Measurements from ENCODE around the gene SLC25A6. TPM values are rescaled to one million over a fixed set of nuclear protein-coding genes. Genes with fewer than 3 reads are reported as not detected.
A peak's percentile ranks its signal among the peaks of the same experiment; 100 is the strongest.

SLC25A6 gene
- total and polyA plus RNA-seq, 2 of the 13 experiments (the other 11 are each of a cell fraction or from before 2014, with no cell fraction given): 138 to 581 TPM

- POLR2A ChIA-PET: no interaction called here
- Histone ChIP-seq H3K9ac (ENCODE audit: insufficient read depth, low read depth, low read length) (0 out of 2 replicates have a peak overlapping the region, but pooled peaks have one; percentile 15), H3K4me1 (ENCODE audit: insufficient read depth, low read length) (peaks cover 15% of the 10 kb centered on the region), H4K20me1 (ENCODE audit: insufficient read depth, low read length) (no peaks in the 10 kb centered on the region), H2AFZ (ENCODE audit: low read length) (no peak overlapping the region), H3K79me2 (ENCODE audit: insufficient read depth, low read length) (no peaks in the 10 kb centered on the region), H3K27ac (ENCODE audit: extremely low read length, insufficient read depth, low read length) (peak overlapping the region; percentile 63), H3K4me3 (replicated peaks in 1 of 3; ENCODE audit: insufficient read depth in 1 of 3, low read depth in 2 of 3, low read length in 3 of 3) (no peak overlapping the region), H3K4me2 (ENCODE audit: low read depth, low read length) (no peak overlapping the region; the same call in 1 of the 2 replicates), H3K27me3 (ENCODE audit: control insufficient read depth in 1 of 2, insufficient read depth in 2 of 2, low read length in 2 of 2) (no peaks in the 10 kb centered on the region), H3K9me3 (ENCODE audit: low read length) (no peaks in the 10 kb centered on the region), H3K36me3 (replicated peaks in 1 of 2; ENCODE audit: control insufficient read depth in 1 of 2, insufficient read depth in 2 of 2, low read length in 2 of 2) (peaks cover 9 to 46% of the 10 kb centered on the region in 2 experiments; a peak in 4 of 5 replicates)
- in situ Hi-C loops (cut with HindIII; ENCODE audit: extremely low pct_ligation_motif_present, low pct_unique_long_range_greater_than_20kb): no loop called here
- TF ChIP-seq ARNTL (CRISPR knock-in tag; IDR thresholded peaks at IDR 0.05) (no peak), AGO2 (optimal IDR thresholded peaks at IDR 0.05; ENCODE audit: low read depth, low read length) (peak; percentile 95)
- no TSS peak for BruUV-seq (replicated peaks)
- ATAC-seq (peak; percentile 6; the same call in 1 of the 3 replicates), DNase-seq (ENCODE audit: low spot score) (no peak), FAIRE-seq (no peak)
- 96% methylated on average over 19 of the region's 30 CpGs for WGBS (ENCODE audit: low lambda C conversion rate)
- intact Hi-C loops (cut with micrococcal nuclease; ENCODE audit: unreplicated experiment): no loop called here
- CTCF ChIA-PET (ENCODE audit: low intra/inter-chr PET ratio, low total read pairs): no interaction called here
Measured at GRCh38 chrX:1401611-1402430, 9.9 kb upstream of the SLC25A6 start.

- H3K9ac ChIP-seq (ENCODE audit: insufficient read depth, low read depth, low read length): no peak overlapping the region
- BruUV-seq (replicated peaks): no TSS peak
- H3K79me2 ChIP-seq (ENCODE audit: insufficient read depth, low read length): no peaks in the 10 kb centered on the region
- ATAC-seq: peak; percentile 78
- peaks cover 9 to 41% of the 10 kb centered on the region in 2 experiments; a peak in 4 of 5 replicates for H3K36me3 ChIP-seq (replicated peaks in 1 of 2; ENCODE audit: control insufficient read depth in 1 of 2, insufficient read depth in 2 of 2, low read length in 2 of 2)
- FAIRE-seq: no peak
- H3K27me3 ChIP-seq (ENCODE audit: control insufficient read depth in 1 of 2, insufficient read depth in 2 of 2, low read length in 2 of 2): no peaks in the 10 kb centered on the region
- CTCF ChIA-PET (ENCODE audit: low intra/inter-chr PET ratio, low total read pairs): no interaction called here
- peaks cover 15% of the 10 kb centered on the region for H3K4me1 ChIP-seq (ENCODE audit: insufficient read depth, low read length)
- H3K4me3 ChIP-seq (replicated peaks in 1 of 3; ENCODE audit: insufficient read depth in 1 of 3, low read depth in 2 of 3, low read length in 3 of 3): no peak overlapping the region
- intact Hi-C loops (cut with micrococcal nuclease; ENCODE audit: unreplicated experiment): no loop called here
- H3K4me2 ChIP-seq (ENCODE audit: low read depth, low read length): no peak overlapping the region
- no peaks in the 10 kb centered on the region for H3K9me3 ChIP-seq (ENCODE audit: low read length)
- H2AFZ ChIP-seq (ENCODE audit: low read length): no peak overlapping the region
- peaks cover 4% of the 10 kb centered on the region; the same call in 1 of the 2 replicates for H4K20me1 ChIP-seq (ENCODE audit: insufficient read depth, low read length)
- in situ Hi-C loops (cut with HindIII; ENCODE audit: extremely low pct_ligation_motif_present, low pct_unique_long_range_greater_than_20kb): no loop called here
- peak overlapping the region; percentile 63 for H3K27ac ChIP-seq (ENCODE audit: extremely low read length, insufficient read depth, low read length)
- DNase-seq (ENCODE audit: low spot score): peak; percentile 83
- POLR2A ChIA-PET: no interaction called here
- WGBS (ENCODE audit: low lambda C conversion rate): 69% methylated on average over 16 of the region's 27 CpGs
- peak; percentile 50 for TF ChIP-seq DRAP1 (CRISPR knock-in tag; IDR thresholded peaks at IDR 0.05)
- no peak for TF ChIP-seq FOXK2 (IDR thresholded peaks at IDR 0.05)
- TF ChIP-seq ZNF335 (CRISPR knock-in tag; IDR thresholded peaks at IDR 0.05): no peak
- no peak for TF ChIP-seq ZNF20 (CRISPR knock-in tag; IDR thresholded peaks at IDR 0.05)
- no peak for TF ChIP-seq REL (CRISPR knock-in tag; conservative IDR thresholded peaks at IDR 0.05)
- TF ChIP-seq ZNF280B (CRISPR knock-in tag; IDR thresholded peaks at IDR 0.05; ENCODE audit: borderline replicate concordance): no peak
- TF ChIP-seq MTA1 (CRISPR knock-in tag; IDR thresholded peaks at IDR 0.05; ENCODE audit: borderline replicate concordance): no peak
- 0 out of 2 replicates have a peak, but pooled peaks have one; percentile 20 for TF ChIP-seq DR1 (CRISPR knock-in tag; IDR thresholded peaks at IDR 0.05)
- TF ChIP-seq AGO1 (IDR thresholded peaks at IDR 0.05; ENCODE audit: low read depth, low read length, poor library complexity, severe bottlenecking): peak; percentile 54
- 0 out of 2 replicates have a peak, but pooled peaks have one; percentile 5 for TF ChIP-seq HNF4A (CRISPR knock-in tag; IDR thresholded peaks at IDR 0.05)
- TF ChIP-seq NCOR1 (IDR thresholded peaks at IDR 0.05; ENCODE audit: borderline replicate concordance, low read length): peak; percentile 50; the same call in 1 of the 2 replicates
- TF ChIP-seq U2AF1 (optimal IDR thresholded peaks at IDR 0.05; ENCODE audit: low read depth, low read length): peak; percentile 44
- peak; percentile 22; the same call in 1 of the 2 replicates for TF ChIP-seq ZFY (CRISPR knock-in tag; IDR thresholded peaks at IDR 0.05)
- TF ChIP-seq AGO2 (optimal IDR thresholded peaks at IDR 0.05; ENCODE audit: low read depth, low read length): peak; percentile 92
Measured at GRCh38 chrX:1400742-1401471, 9.0 kb upstream of the SLC25A6 start.
